Activated T-helper 9 cell treated with anti-CD3 and anti-CD28 coated beads, Interleukin-2, amount 50 U/mL, for 16 hours (primary cell): Measurements from ENCODE around the gene SAMHD1.
"Not testable (repeated sequence)": the region's sequence is repeated elsewhere in the genome, so short reads cannot be mapped to it uniquely, and the experiment has no call there.

Experiments
- DNase-seq: peaks from one replicate; pipeline ENCODE4 v3.0.0-alpha.2; 2020; ENCODE audit warnings: low read depth

Gene SAMHD1

DNA sequence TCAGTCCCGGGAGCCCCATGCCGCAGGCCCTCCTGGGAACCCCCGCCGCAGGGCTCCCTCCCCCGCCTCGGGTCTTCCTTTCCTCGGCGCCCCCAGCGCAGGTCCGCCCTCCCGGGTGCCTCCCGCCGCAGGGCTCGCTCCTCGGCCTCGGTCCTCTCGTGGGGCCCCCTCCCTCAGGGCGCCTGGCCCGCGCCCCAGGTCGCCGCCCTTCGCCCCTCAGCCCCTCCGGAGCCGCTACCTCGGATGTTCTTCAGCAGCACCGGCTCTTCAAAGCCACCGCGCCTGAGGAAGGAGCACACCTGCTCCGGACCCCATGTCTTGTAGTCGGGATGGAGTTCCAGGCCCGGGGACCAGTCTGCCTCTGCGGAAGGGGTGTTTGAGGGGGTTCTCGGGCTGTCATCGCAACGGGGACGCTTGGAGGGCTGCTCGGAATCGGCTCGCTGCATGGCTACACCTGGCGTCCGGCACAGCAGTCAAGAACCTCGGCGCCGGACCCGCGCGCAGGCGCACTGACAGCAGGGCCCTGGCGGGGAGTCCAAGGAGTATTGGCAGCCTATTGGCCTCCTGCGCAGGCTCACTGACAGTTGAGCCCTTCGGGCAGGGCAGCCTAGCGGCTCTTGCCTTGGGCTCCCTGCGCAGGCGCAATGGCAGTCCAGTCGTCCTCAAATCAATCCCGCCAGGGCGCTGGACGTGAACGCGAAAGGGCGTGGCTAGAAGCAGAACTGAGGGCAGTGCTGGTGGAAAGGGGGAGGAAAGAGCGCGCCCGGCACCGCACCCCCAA lies at the start of gene SAMHD1:
TSS of gene SAMHD1 (minus strand) at position 511 of the 781 bp plus-strand sequence. CDS start at position 446, 65 bp downstream.
- DNase-seq, result peak; percentile 89

DNA sequence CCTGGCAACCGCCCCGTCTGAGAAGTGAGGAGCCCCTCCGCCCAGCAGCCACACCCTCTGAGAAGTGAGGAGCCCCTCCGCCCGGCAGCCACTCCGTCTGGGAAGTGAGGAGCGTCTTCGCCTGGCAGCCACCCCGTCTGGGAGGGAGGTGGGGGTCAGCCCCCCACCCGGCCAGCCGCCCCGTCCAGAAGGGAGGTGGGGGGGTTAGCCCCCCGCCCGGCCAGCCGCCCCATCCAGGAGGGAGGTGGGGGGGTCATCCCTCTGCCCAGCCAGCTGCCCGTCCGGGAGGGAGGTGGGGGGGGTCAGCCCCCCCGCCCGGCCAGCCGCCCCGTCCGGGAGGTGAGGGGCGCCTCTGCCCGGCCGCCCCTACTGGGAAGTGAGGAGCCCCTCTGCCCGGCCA lies 48.7 kb upstream of the SAMHD1 start:
- DNase-seq, result not testable (repeated sequence)

DNA sequence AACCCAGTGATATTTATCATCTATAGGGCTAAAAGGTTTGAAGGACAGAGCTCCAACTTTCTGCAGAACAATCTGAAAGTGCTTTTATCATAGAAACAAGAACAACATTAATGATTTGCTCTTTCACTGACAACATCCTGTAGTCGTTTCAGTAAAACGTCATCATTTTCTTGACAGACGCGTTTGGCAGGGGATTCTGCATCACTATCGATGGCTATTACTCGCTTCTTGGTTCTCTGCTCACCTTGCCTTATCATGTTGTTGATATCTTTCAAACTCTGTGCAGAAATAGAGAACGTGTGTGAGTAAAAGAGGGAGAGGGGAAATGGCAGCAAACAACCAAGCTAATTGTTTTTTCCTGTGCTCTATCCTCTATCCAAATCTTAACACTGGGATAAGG lies 47.1 kb upstream of the SAMHD1 start:
- DNase-seq, result no peak

DNA sequence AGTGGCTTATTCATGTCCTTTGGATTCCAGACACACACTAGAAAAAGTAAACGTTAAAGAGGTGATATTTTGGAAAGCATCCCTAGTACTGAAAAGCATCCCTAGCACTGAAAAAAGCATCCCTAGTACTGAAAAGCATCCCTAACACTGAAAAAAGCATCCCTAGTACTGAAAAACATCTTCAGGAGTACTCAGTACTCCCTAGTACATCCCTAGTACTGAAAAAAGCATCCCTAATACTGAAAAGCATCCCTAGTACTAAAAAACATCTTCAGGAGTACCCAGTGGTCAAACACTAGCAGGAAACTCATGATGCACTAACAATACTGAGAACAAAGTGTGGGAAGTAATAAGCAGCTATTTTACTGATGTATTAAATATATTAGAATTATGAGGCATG lies 45.6 kb upstream of the SAMHD1 start:
- no peak for DNase-seq

DNA sequence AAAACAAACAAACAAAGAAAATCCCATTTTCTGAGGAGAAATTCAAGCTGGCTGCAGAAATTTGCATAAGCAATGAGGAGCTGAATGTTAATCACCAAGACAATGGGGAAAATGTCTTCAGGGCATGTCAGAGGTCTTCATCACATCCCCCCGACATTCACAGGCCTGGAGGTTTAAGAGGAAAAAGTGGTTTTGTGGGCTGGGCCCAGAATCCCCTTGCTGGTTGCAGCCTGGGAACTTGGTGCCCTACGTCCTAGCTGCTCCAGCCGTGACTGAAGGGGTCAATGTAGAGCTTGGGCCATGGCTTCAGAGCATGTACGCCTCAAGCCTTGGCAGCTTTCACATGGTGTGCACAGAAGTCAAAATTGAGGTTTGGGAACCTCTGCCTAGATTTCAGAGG lies 42.7 kb upstream of the SAMHD1 start:
- DNase-seq, result not testable (repeated sequence)

DNA sequence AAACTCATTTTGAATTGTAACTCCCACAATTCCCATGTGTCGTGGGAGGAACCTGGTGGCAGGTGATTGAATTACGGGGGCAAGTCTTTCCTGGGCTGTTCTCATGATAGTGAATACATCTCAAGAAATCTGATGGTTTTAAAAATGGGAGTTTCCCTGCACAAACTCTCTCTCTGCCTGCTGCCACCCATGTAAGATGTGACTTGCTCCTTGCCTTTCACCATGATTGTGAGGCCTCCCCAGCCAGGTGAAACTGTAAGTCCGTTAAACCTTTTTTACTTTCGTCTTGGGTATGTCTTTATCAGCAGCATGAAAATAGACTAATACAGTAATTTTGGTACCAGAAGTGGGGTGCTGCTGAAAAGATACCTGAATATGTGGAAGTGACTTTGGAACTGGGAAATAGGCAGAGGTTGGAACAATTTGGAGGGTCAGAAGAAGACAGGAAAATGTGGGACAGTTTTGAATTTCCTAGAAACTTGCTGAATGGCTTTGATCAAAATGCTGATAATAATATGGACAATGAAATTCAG lies 41.4 kb upstream of the SAMHD1 start:
- DNase-seq, result no peak

DNA sequence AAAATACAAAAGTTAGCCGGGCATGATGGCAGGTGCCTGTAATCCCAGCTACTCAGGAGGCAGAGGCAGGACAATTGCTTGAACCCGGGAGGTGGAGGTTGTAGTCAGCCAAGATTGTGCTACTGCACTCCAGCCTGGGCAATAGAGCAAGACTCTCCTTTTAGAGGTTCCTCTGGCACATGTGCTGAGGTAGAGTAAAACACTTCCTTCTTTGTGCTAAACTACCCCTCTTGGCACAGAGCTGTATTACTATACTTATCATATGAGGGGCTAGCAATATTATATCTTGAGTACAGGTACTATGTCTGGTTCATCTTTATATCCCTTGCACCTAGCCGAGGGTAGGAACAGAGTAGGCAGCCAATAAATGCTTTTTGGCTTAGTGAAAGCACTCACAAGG lies 40.2 kb upstream of the SAMHD1 start:
- no peak for DNase-seq

DNA sequence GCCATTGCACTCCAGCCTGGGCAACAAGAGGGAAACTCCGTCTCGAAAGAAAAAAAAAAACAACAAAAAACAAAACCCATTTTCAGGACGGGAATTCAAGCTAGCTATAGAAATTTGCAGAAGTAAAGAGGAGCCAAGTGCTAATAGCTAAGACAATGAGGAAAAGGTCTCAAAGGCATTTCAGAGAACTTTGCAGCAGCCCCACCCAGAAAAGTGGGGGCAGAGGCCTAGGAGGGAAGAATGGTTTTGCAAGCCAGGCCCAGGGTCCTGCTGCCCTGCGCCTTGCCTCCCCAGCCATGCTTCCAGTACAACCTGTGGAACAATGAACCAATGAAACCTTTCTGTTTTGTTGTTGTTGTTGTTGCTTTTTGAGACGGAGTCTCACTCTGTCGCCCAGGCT lies 38.3 kb upstream of the SAMHD1 start:
- no peak for DNase-seq

DNA sequence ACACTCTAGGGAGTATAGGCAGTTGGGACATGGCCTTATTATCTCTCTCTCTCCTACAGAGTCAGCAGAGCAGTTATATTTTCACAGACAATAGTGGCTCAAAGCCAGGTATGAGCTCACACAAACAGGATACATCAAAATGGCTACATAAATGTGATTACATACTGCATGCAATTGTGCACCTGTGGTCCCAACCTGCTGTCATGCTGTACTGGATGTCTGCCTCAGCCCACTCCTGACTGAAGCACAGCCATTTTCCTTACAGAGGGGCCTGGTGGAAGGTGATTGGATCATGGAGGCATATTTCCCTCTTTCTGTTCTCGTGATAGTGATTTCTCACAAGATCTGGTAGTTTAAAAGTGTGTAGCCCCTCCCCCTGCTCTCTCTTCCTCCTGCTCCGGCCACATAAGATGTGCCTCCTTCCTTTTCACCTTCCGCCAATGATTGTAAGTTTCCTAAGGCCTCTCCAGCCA lies 37.0 kb upstream of the SAMHD1 start:
- DNase-seq, result no peak

DNA sequence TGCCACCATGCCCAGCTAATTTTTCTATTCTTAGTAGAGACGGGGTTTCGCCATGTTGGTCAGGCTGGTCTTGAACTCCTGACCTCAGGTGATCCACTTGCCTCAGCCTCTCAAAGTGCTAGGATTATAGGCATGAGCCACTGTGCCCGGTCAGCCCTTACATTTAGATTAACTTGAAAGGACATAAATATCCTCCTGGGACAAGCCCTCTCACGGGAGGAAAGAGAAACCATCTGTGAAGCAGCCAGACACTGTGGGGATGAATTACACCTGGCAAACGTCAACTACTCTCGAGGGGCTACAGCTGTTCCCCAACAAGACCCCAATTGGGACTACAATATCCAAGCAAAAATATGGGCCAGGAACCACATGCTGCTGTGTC lies 32.7 kb upstream of the SAMHD1 start:
- no peak for DNase-seq

DNA sequence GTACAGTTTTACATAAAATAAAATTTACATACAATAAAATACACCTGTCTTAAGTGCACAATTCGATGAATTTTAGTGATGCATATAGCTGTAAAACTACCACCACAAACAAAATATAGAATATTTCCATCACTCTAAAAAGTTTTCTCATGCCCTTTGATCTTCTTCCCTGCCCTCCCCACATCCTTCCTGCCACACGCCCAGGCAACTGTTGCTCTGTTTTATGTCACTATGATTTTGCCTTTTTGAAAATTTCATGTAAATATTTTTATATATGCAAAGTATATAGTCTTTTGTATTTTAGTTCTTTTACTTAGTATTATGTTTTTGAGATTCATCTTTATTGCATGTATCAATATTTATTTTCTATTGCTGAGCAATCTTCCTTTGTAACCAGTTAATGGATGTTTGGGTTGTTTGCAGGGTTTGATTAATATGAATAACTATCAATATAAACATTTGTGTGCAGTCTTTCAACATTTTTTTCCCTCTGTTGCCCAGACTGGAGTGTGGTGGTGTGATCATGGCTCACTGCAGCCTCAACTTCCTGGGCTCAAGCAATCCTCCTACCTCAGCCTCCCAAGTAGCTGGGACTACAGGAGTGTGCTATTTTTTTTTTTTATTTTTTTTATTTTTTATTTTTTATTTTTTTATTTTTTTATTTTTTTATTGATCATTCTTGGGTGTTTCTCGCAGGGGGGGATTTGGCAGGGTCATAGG lies 23.8 kb upstream of the SAMHD1 start:
- peak; percentile 30 for DNase-seq

DNA sequence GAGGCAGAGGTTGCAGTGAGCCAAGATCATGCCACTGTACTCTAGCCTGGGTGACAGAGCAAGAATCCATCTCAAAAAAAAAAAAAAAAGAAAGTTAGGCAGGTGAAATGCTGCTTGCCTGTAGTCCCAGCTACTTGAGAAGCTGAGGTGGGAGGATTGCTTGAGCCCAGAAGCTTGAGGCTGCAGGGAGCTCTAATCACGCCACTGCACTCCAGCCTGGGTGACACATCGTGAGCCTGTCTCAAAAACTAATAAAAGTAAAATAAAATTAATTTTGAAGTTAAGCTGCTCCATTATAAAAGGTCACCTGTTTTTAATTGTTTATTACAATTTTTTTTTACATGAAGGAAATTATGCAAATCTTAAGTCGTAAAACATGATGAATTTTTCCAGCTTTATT lies 23.2 kb upstream of the SAMHD1 start:
- DNase-seq, result no peak

DNA sequence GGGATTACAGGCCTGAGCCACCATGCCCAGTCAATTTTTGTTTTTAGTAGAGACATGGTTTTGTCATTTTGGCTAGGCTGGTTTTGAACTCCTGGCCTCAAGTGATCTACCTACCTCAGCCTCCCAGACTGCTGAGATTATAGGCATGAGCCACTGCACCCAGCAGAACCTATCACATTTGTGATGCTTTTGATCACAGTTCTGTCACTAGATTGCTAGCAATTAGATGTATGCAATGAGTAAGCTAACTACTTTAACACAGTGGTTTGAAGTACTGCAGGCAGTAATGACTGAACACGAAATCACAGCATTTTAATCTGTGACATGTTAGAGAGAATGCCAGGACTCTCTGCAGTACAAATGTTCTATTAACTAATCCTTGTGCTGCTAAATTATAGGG lies 19.6 kb upstream of the SAMHD1 start:
- no peak for DNase-seq

DNA sequence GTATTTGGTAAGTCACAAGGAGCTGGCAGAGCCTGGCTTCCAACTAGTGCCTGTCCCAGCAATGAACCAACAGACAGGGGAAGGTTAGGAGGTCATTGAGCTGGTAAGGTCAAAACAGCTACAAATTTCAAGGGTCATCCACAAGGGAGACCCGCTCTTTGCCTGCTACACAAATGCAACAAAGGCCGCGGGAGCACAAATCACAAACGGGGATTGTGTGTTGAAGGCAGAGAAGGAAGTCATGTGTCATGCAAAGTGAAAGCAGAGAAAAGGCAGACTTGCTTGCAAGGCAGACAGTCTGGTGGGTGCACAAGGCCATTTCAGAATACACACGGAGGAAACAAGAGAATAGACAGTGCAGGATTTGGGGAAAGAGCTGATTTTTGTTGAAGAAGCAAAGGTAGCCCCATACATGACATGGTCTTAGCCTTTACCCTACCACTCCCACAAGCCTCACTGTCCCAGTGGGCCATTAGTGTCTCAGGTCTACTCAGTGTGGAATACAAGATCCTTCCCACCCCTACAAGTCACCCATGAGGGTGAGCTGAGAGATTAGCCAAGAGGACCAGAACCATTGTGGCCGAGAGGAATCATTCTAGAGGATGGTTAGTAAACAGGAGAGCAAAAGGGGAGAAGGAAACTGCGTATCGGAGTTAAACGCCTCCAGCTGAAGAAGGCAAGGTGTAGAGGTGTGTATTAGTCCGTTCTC lies 18.1 kb upstream of the SAMHD1 start:
- no peak for DNase-seq

DNA sequence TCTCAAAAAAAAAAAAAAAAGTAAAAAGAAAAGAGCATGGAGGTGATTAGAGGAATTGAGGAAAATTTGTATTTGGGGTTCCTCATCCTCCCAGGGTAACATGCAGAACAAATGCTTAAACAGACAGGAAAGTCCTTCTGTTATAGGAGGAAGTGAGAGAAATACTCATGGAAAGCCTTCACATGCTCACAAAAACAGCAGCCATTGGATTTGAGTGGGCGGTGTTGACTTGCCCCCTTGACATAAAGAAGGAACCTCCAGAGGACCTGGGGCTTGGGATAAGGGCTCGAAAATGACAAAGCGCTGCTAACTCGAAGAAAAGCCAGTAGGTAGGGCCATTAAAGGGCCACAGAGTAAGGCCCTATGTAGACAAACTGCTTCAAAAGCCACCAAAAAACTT lies 17.5 kb upstream of the SAMHD1 start:
- no peak for DNase-seq

DNA sequence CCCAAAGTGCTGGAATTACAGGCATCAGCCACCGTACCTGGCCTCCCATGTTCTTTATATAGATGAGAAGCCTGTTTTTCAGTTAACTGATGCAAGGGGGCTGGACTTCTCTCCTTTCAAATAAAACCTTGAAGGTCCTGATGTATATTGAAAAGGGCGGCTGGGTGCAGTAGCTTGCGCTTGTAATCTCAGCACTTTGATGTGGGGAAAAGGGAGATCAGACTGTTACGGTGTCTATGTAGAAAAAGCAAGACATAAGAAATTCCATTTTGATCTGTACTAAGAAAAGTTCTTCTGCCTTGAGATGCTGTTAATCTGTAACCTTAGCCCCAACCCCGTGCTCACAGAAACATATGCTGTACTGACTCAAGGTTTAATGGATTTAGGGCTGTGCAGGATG lies 16.1 kb upstream of the SAMHD1 start:
- DNase-seq, result no peak

DNA sequence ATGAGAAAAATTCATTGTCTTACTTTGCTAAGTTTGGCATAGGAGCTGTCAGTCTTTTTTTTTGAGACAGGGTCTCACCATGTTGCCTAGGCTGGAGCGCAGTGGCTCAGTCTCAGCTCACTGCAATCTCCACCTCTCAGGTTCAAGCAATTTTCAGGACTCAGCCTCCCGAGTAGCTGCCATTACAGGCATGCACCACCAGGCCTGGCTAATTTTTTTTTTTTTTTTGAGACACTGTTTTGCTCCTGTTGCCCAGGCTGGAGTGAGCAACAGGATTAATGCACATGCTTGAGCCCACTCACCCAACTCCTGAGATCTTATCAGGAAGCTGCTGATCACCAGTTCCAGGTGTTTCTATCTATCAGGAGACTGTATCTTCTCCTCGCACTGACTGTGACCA lies 15.5 kb upstream of the SAMHD1 start:
- not testable (repeated sequence) for DNase-seq

DNA sequence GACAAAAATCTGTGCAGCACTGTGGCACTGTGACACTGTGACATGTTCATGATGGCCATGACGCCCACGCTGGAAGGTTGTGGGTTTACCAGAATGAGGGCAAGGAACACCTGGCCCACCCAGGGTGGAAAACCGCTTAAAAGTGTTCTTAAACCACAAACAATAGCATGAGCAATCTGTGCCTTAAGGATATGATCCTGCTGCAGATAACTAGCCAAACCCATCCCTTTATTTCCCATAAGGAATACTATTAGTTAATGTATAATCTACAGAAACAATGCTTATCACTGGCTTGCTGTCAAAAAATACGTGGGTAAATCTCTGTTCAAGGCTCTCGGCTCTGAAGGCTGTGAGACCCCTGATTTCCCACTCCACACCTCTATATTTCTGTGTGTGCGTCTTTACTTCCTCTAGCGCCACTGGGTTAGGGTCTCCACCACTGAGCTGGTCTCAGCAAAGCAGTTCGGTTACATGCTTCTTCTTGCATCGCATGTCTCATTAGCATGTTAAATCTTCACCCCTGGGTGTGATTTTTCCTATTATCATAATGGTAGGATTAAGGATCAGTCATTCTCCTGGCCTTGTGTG lies 10.9 kb upstream of the SAMHD1 start:
- not testable (repeated sequence) for DNase-seq

DNA sequence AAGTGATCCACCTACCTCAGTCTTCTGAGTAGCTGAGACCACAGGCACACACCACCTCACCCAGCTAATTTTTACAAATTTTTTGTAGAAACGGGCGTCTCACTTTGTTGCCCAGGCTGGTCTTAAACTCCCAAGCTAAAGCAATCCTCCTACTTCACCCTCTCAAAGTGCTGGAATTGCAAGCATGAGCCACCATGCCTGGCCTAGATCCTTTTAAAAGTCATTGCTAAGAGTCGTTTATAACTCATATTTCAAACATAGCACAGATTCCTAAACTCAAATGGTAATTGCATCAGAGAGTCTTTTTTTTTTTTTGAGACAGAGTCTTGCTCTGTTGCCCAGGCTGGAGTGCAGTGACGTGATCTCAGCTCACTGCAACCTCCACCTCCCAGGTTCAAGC lies 7.7 kb upstream of the SAMHD1 start:
- DNase-seq, result no peak

DNA sequence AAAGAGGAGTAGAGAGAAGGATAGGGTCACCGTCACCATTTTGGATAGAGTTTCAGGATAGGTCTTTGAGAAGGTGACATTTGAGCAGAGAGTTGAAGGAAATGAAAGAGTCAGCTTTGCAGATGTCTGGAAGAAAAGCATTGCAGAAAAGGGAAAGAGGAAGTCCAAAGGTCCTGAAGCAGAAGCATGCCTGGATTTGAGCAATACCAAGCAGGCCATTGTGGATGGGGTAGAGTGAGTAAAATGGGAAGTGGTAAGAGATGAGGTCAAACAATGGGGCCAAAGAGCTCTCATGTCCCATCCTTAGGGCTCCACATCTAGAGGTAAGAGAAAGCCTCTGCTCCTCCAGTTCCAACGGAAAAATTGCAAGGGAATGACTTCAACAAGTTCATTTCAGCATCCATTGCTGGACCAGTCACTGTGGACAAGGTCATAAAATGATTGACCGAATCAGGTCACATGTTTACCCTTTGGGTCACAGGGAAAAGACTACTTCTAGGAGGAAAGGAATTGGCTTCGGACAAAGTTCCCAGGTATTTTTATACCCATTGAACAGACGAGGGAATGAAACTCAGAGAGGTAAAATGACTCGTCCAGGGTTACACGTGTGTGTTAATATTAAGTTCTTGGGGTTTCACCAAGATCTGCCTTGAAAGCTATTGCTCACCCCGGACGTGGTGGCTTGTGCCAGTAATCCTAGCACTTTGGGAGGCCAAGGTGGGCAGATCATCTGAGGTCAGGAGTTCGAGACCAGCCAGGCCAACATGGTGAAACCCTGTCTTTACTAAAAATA lies 6.6 kb upstream of the SAMHD1 start:
- DNase-seq, result no peak

DNA sequence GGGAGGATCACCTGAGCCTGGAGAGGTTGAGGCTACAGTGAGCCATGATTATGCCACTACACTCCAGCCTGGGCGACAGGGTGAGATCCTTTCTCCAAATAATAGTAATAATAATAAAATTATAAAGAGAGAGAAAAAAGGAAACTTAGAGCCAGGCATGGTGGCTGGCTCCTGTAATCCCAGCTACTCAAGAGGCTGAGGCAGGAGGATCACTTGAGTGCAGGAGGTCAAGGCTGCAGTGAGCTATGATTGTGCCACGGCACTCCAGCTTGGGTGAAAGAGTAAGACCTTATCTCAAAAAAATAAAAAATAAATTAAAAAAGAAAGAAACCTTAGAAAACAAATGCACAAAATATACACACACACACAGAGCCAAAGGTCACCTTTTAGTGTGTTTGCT lies 5.2 kb upstream of the SAMHD1 start:
- no peak for DNase-seq
